Lower leg skin (tissue), 4 donors: ENCODE results near the gene SH3BP5. TPM values are rescaled to one million over a fixed set of nuclear protein-coding genes. Genes with fewer than 3 reads are reported as not detected.

ENCODE experiments used
- DNase-seq, 2 donors: peaks; one replicate each; pipeline ENCODE4 v3.0.0-alpha.2; 2019; ENCODE audit warnings: low spot score in 2 of 2
- H3K4me3 ChIP-seq: fragments of 200-600 bp; sonication (generic); 2 replicates; pipeline ENCODE4 v1.5.1; 2017; ENCODE audit warnings: mild to moderate bottlenecking, low read depth; ENCODE audit not compliant: poor library complexity, severe bottlenecking
- POLR2A ChIP-seq, 2 donors: fragments of 450-650 bp; IDR thresholded peaks; one replicate each; pipeline ENCODE4 v1.6.1; 2016 to 2017; ENCODE audit warnings: antibody characterized with exemption in 2 of 2, mild to moderate bottlenecking in 1 of 2, moderate library complexity in 1 of 2
- WGBS, 2 donors: methylation state at CpG; one replicate each; pipeline ENCODE4 v1.1.5; 2018; 5-methylcytosine and 5-hydroxymethylcytosine counted together
- intact Hi-C: fragments of 100-400 bp; cut with DNase I; formaldehyde crosslinking; loops from one replicate; pipeline ENCODE4 v1.15.0; 2023; ENCODE audit warnings: low total_unique reads
- total RNA-seq, 4 donors: library from RNA; depleted of rRNA; stranded (reverse); fragments of >200 nt; gene quantifications; one replicate each; pipeline ENCODE4 v1.1.0, GENCODE V29; 2016
- TF ChIP-seq, protein P1 (sequence below), 3 donors: fragments of 450-650 bp; IDR thresholded peaks; one replicate each; pipeline ENCODE4 v1.5.1; 2016; ENCODE audit warnings: antibody characterized with exemption in 3 of 3, mild to moderate bottlenecking in 3 of 3, moderate library complexity in 2 of 3

Gene SH3BP5
- total RNA-seq, 4 donors from 2014 or later, result 10.7 to 30.3 (median 18.5) TPM

GRCh38 chr3:15218689-15219088, 113.7 kb downstream of the SH3BP5 start:
- DNase-seq, result no peak
- intact Hi-C loops, result no loop called here
- no peak overlapping the region for H3K4me3 ChIP-seq
- TF ChIP-seq POLR2A (IDR thresholded peaks at IDR 0.05), result no peak
- TF ChIP-seq, protein P1, sequence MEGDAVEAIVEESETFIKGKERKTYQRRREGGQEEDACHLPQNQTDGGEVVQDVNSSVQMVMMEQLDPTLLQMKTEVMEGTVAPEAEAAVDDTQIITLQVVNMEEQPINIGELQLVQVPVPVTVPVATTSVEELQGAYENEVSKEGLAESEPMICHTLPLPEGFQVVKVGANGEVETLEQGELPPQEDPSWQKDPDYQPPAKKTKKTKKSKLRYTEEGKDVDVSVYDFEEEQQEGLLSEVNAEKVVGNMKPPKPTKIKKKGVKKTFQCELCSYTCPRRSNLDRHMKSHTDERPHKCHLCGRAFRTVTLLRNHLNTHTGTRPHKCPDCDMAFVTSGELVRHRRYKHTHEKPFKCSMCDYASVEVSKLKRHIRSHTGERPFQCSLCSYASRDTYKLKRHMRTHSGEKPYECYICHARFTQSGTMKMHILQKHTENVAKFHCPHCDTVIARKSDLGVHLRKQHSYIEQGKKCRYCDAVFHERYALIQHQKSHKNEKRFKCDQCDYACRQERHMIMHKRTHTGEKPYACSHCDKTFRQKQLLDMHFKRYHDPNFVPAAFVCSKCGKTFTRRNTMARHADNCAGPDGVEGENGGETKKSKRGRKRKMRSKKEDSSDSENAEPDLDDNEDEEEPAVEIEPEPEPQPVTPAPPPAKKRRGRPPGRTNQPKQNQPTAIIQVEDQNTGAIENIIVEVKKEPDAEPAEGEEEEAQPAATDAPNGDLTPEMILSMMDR (IDR thresholded peaks at IDR 0.05), result no peak

DNA sequence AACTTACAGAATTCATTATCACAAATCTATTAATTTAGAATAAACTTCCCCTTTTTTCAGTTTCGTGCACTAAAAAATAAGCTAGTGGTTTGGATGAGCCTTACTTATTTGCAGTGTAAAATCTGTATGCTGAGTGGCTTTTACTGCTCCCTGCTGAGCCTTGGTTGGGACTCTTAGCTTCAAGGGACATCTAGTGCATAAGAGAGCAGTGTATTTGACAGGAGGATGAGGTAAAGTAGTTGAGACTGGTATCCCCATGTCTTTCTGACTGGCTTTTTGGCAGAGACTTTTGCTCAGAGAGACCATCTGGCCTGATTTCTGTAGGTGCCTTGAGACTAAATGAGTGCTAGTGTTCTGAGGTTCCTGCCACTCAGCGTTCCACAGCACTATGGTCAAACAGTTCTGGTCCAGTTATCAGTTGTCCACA, 114.5 kb downstream of the SH3BP5 start:
- 85 to 88% methylated on average over 2 of the region's 2 CpGs for WGBS, 2 donors
- no peak for DNase-seq
- intact Hi-C loops, result no loop called here

GRCh38 chr3:15217011-15217671, 115.2 kb downstream of the SH3BP5 start:
- no peak overlapping the region for H3K4me3 ChIP-seq
- WGBS, 2 donors, result 93 to 98% methylated on average over 4 of the region's 4 CpGs
- TF ChIP-seq, protein P1 (IDR thresholded peaks at IDR 0.05), result no peak
- TF ChIP-seq POLR2A (IDR thresholded peaks at IDR 0.05), result no peak
- DNase-seq, result no peak
- intact Hi-C loops, result no loop called here

More for the DNA sequence above, 114.5 kb downstream of the SH3BP5 start:
- TF ChIP-seq POLR2A (IDR thresholded peaks at IDR 0.05), result no peak
- TF ChIP-seq, protein P1 (IDR thresholded peaks at IDR 0.05), result no peak
- H3K4me3 ChIP-seq, result no peak overlapping the region

DNA sequence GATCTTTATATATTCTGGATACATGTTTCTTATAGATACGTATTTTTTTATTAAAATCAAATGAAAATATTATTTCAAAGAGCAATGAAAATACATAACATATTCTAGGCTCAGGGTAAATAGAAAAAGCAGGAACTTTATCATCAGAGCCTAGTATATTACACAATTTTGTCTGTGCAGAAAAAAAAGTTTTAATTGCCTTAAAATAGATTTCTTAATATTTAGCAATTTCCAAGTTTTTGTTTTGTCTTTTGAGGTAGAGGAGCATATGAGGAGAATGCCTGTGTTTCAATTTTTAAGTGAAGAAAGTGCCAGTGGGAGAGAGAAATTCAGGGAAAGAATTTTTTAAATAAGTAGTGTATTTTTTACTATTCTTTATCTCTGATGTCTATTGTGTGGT, 115.9 kb downstream of the SH3BP5 start:
- WGBS, 2 donors, result 95 to 97% methylated on average over 1 of the region's 1 CpG
- DNase-seq, result no peak
- intact Hi-C loops, result no loop called here
- H3K4me3 ChIP-seq, result no peak overlapping the region
- TF ChIP-seq, protein P1 (IDR thresholded peaks at IDR 0.05), result no peak
- no peak for TF ChIP-seq POLR2A (IDR thresholded peaks at IDR 0.05)

- 81 to 84% methylated on average over 2 of the region's 2 CpGs for WGBS, 2 donors
- H3K4me3 ChIP-seq, result no peak overlapping the region
- intact Hi-C loops, result no loop called here
- no peak for DNase-seq
- no peak for TF ChIP-seq POLR2A (IDR thresholded peaks at IDR 0.05)
- TF ChIP-seq, protein P1 (IDR thresholded peaks at IDR 0.05), result no peak
These were observed 116.4 kb downstream of the SH3BP5 start for GRCh38 chr3:15215996-15216395.

- no peak overlapping the region for H3K4me3 ChIP-seq
- DNase-seq, result no peak
- TF ChIP-seq POLR2A (IDR thresholded peaks at IDR 0.05), result no peak
- TF ChIP-seq, protein P1 (IDR thresholded peaks at IDR 0.05), result no peak
- 82 to 96% methylated on average over 1 of the region's 1 CpG for WGBS, 2 donors
- intact Hi-C loops, result no loop called here
These were observed 117.6 kb downstream of the SH3BP5 start for GRCh38 chr3:15214758-15215157.
